Mesothelial cell of epicardium (in vitro differentiated cells): ENCODE results near the gene SLC25A48. TPM values are rescaled to one million over a fixed set of nuclear protein-coding genes. Genes with fewer than 3 reads are reported as not detected.
A peak's percentile ranks its signal among the peaks of the same experiment; 100 is the strongest.

Experiments used
- DNase-seq, 2 experiments: peaks; one replicate each; pipeline ENCODE4 v3.0.0; 2021; ENCODE audit warnings: low spot score in 2 of 2; ENCODE audit not compliant: unreplicated experiment in 2 of 2
- H3K27ac Mint-ChIP-seq: 2 replicates; pipeline ENCODE4 v1.8.0; 2021; ENCODE audit warnings: mixed read lengths
- H3K27me3 Mint-ChIP-seq: 2 replicates; pipeline ENCODE4 v1.8.0; 2021; ENCODE audit warnings: low read depth, mixed read lengths
- H3K36me3 Mint-ChIP-seq: 2 replicates; pipeline ENCODE4 v1.8.0; 2021; ENCODE audit warnings: mixed read lengths
- H3K4me1 Mint-ChIP-seq: 2 replicates; pipeline ENCODE4 v1.8.0; 2021; ENCODE audit warnings: mixed read lengths
- H3K4me3 Mint-ChIP-seq: 2 replicates; pipeline ENCODE4 v1.8.0; 2021; ENCODE audit warnings: mild to moderate bottlenecking, moderate library complexity, mixed read lengths
- H3K9me3 Mint-ChIP-seq: 2 replicates; pipeline ENCODE4 v1.8.0; 2021; ENCODE audit warnings: mixed read lengths
- CTCF ChIP-seq: fragments of 200-600 bp; sonication (generic); IDR thresholded peaks from one replicate; pipeline ENCODE4 v1.5.0; 2021; ENCODE audit warnings: antibody characterized with exemption; ENCODE audit not compliant: unreplicated experiment
- total RNA-seq: library from RNA; stranded (reverse); gene quantifications from 3 replicates; pipeline ENCODE4 v1.2.1, GENCODE V29; 2021

The SLC25A48 gene
- total RNA-seq, 1 donor from 2014 or later: 1.5 TPM

DNA sequence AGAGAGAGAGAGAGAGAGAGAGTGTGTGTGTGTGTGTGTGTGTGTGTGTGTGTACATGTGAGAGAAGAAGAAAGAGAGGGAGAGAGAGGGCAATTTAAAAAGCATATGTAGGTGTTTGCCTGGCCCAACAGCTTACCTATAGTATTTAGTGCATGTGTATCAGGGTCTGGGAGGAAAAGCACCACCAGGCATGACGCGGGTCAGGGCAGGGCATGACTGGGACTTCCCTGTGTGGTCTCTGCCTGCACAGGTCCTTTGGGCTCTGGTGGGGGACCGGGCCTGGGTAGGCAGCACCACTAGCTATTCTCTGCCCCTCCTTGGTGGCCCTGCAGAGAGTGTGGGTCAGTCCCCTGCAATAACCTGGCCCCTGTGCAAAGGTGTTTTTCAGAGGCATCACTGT is 45.1 kb downstream of the SLC25A48 start:
- no peak overlapping the region for H3K27ac Mint-ChIP-seq
- H3K27me3 Mint-ChIP-seq: peaks cover 34% of the 10 kb centered on the region
- no peak for TF ChIP-seq CTCF
- H3K36me3 Mint-ChIP-seq: no peaks in the 10 kb centered on the region
- peaks cover 10% of the 10 kb centered on the region for H3K4me1 Mint-ChIP-seq
- no peaks in the 10 kb centered on the region for H3K9me3 Mint-ChIP-seq
- H3K4me3 Mint-ChIP-seq: no peak overlapping the region
- DNase-seq: peak in 1 of 2 experiments; percentile 19

- no peak for TF ChIP-seq CTCF
- Mint-ChIP-seq H3K27ac (no peak overlapping the region), H3K27me3 (peaks cover 41% of the 10 kb centered on the region), H3K9me3 (no peaks in the 10 kb centered on the region), H3K4me1 (peaks cover 10% of the 10 kb centered on the region), H3K36me3 (no peaks in the 10 kb centered on the region), H3K4me3 (no peak overlapping the region)
- peak in 1 of 2 experiments; percentile 34 for DNase-seq
Observed at GRCh38 chr5:135880278-135880677, 45.8 kb downstream of the SLC25A48 start.

GRCh38 chr5:135880801-135881200 is 46.3 kb downstream of the SLC25A48 start:
- Mint-ChIP-seq H3K4me3 (no peak overlapping the region), H3K27me3 (peaks cover 46% of the 10 kb centered on the region), H3K27ac (no peak overlapping the region), H3K4me1 (peaks cover 10% of the 10 kb centered on the region), H3K36me3 (no peaks in the 10 kb centered on the region), H3K9me3 (no peaks in the 10 kb centered on the region)
- peak in 1 of 2 experiments; percentile 22 for DNase-seq
- no peak for TF ChIP-seq CTCF

GRCh38 chr5:135881244-135881643 is 46.8 kb downstream of the SLC25A48 start:
- H3K9me3 Mint-ChIP-seq: no peaks in the 10 kb centered on the region
- DNase-seq: no peak
- TF ChIP-seq CTCF: no peak
- H3K27me3 Mint-ChIP-seq: peaks cover 50% of the 10 kb centered on the region
- no peak overlapping the region for H3K27ac Mint-ChIP-seq
- H3K36me3 Mint-ChIP-seq: no peaks in the 10 kb centered on the region
- no peak overlapping the region for H3K4me3 Mint-ChIP-seq
- peaks cover 10% of the 10 kb centered on the region for H3K4me1 Mint-ChIP-seq

- no peak overlapping the region for H3K4me3 Mint-ChIP-seq
- peaks cover 51% of the 10 kb centered on the region for H3K27me3 Mint-ChIP-seq
Observed at GRCh38 chr5:135881819-135882218, 47.4 kb downstream of the SLC25A48 start.

More at GRCh38 chr5:135881819-135882218, 47.4 kb downstream of the SLC25A48 start:
- peak in 1 of 2 experiments; percentile 9 for DNase-seq
- Mint-ChIP-seq H3K9me3 (no peaks in the 10 kb centered on the region), H3K36me3 (no peaks in the 10 kb centered on the region), H3K27ac (no peak overlapping the region), H3K4me1 (peaks cover 10% of the 10 kb centered on the region)
- no peak for TF ChIP-seq CTCF
